ENCODE data around the gene NRXN3.
A peak's percentile ranks its signal among the peaks of the same experiment; 100 is the strongest.

The NRXN3 gene

DNA sequence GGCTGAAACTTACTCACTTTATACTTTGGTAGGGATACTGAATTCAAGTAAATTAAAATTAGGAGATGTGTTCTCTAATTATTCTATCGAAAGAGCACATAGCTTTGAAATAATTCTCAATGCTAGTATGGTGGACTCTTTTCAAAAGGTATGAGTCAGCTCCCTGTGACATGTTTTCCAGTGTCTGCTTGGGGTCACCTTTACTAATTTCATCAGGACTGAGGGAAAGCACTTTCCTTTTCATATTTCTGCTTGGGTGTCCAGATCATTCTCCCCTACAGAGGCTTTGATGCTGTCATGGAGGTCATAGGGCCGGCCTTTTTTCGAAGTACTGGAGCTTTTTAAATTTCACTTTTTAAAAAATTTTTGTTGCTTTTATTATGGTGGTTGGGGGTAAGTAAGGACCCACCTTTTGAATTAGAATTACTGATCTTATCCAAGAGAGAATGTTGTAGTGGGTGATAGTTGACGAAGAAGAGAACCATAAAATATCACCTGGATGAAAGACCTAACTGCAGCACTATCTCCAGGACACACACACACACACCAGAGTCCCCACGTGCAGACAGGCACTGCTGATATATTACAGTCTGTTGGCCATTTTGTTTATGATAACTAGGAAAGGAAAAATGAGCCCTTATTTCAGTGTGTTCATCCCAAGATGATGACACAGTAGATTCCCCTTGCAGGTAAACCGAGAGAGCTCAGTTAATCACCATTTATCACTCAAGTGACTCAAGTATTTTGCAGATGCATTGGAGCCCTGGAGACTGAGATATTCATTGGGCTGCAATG lies 1482.5 kb downstream of the NRXN3 start:
- Mint-ChIP-seq H3K27me3 (ENCODE audit: low read depth, poor library complexity) (peaks cover 8% of the 10 kb centered on the region), H3K9me3 (peaks cover 10% of the 10 kb centered on the region)
- no peak for TF ChIP-seq CTCF (IDR thresholded peaks at IDR 0.05)

DNA sequence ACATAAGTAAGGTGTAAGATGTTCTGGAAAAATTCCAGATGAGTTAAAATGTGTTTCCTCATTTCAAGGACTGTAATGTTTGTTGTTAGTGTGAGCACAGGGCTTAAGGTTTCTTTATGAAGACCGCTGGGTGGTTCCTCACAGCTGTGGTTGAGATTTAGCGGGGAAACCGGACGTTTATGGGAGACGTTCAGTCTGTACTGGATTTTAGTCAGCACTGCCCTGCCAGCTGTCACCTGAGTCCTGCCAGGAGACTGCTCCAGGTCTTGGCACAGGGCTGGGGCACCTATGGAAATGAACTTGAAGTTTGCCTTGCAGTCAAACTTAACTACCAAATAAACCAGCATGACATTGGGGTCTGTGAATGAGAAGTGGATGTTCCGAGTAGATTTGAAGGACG lies 1485.9 kb downstream of the NRXN3 start:
- DNase-seq = no peak
- peaks cover 10% of the 10 kb centered on the region for H3K9me3 Mint-ChIP-seq
- TF ChIP-seq CTCF (IDR thresholded peaks at IDR 0.05) = no peak

More for the DNA sequence above, 1482.5 kb downstream of the NRXN3 start:
- Mint-ChIP-seq H3K27ac (no peak overlapping the region), H3K4me3 (no peak overlapping the region), H3K4me1 (peaks cover 14% of the 10 kb centered on the region), H3K36me3 (ENCODE audit: low read depth) (peaks cover 14% of the 10 kb centered on the region)
- DNase-seq = no peak

GRCh38 chr14:79656496-79656895 lies 1486.3 kb downstream of the NRXN3 start:
- Mint-ChIP-seq H3K36me3 (ENCODE audit: low read depth) (peaks cover 5% of the 10 kb centered on the region), H3K27me3 (ENCODE audit: low read depth, poor library complexity) (peaks cover 8% of the 10 kb centered on the region), H3K4me3 (no peak overlapping the region), H3K4me1 (peaks cover 41% of the 10 kb centered on the region), H3K27ac (no peak overlapping the region), H3K9me3 (peaks cover 10% of the 10 kb centered on the region)
- no peak for DNase-seq
- no peak for TF ChIP-seq CTCF (IDR thresholded peaks at IDR 0.05)

More for the DNA sequence above, 1485.9 kb downstream of the NRXN3 start:
- no peak overlapping the region for H3K4me3 Mint-ChIP-seq
- no peak overlapping the region for H3K27ac Mint-ChIP-seq
- peaks cover 8% of the 10 kb centered on the region for H3K27me3 Mint-ChIP-seq (ENCODE audit: low read depth, poor library complexity)
- H3K36me3 Mint-ChIP-seq (ENCODE audit: low read depth) = peaks cover 8% of the 10 kb centered on the region
- peaks cover 37% of the 10 kb centered on the region for H3K4me1 Mint-ChIP-seq

DNA sequence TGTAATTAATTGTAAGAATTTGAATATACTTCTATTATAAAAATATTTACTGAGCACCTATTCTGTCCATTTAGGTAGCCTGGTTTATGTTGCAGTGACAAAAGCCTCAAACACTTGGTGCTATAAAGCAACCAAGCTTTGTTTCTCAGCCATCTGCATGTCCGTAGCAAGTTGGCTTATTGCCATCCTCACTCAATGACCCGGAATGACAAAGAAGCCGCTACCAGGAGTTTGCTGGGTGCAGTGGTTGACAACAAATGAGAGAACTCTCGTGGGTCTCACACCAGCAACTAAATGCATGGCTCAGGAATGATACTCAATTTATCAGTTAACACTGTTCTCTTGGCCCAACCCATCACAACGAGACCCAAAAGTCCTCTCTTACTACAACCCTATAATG lies 1488.0 kb downstream of the NRXN3 start:
- peak overlapping the region; percentile 5 for H3K27ac Mint-ChIP-seq
- no peak for TF ChIP-seq CTCF (IDR thresholded peaks at IDR 0.05)
- no peak for DNase-seq
- H3K4me1 Mint-ChIP-seq = peaks cover 58% of the 10 kb centered on the region
- H3K9me3 Mint-ChIP-seq = peaks cover 17% of the 10 kb centered on the region
- H3K36me3 Mint-ChIP-seq (ENCODE audit: low read depth) = peaks cover 18% of the 10 kb centered on the region
- peaks cover 8% of the 10 kb centered on the region for H3K27me3 Mint-ChIP-seq (ENCODE audit: low read depth, poor library complexity)
- H3K4me3 Mint-ChIP-seq = no peak overlapping the region

DNA sequence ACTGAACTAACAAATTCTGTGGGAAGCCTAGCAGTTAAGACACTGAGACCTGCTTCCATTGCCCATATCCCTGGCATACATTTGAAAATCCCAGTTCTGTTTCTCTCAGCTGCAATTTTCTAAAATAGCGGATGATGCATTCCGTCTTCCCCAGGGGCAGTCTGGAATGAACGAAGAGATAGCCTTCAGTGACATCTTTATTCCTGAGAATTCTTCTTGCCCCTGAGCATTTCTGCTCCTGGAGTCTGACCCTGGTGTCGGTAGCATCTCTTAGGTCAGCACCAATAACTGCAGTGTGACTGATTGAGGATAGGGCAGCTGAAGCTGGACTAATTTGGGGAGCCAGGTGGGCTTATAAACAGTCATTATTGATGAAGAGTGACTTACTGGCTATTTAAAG lies 1488.6 kb downstream of the NRXN3 start:
- peaks cover 64% of the 10 kb centered on the region for H3K4me1 Mint-ChIP-seq
- H3K27me3 Mint-ChIP-seq (ENCODE audit: low read depth, poor library complexity) = peaks cover 11% of the 10 kb centered on the region
- H3K9me3 Mint-ChIP-seq = peaks cover 21% of the 10 kb centered on the region
- peak overlapping the region; percentile 5 for H3K27ac Mint-ChIP-seq
- TF ChIP-seq CTCF (IDR thresholded peaks at IDR 0.05) = no peak
- no peak overlapping the region for H3K4me3 Mint-ChIP-seq
- peaks cover 23% of the 10 kb centered on the region for H3K36me3 Mint-ChIP-seq (ENCODE audit: low read depth)
- no peak for DNase-seq

Data from nephron progenitor cell (in vitro differentiated cells).